Stomach (tissue), 9 donors: Measurements from ENCODE around the gene ARHGEF10L. TPM values are rescaled to one million over a fixed set of nuclear protein-coding genes. Genes with fewer than 3 reads are reported as not detected.
A peak's percentile ranks its signal among the peaks of the same experiment; 100 is the strongest.

Experiments used
- DNase-seq, 2 donors: peaks; one replicate each; pipeline versions ENCODE4 v3.0.0 to v3.0.0-alpha.2; 2013 to 2019
- H3K27ac ChIP-seq, 5 donors: fragments of 200-600 bp in 4 of 5; sonication (generic) in 4 of 5; one replicate each; pipeline ENCODE4 v1.5.1; 2013 to 2019; ENCODE audit warnings: mild to moderate bottlenecking in 1 of 5, moderate library complexity in 1 of 5
- H3K27me3 ChIP-seq, 3 donors: fragments of 200-600 bp; sonication (generic); one replicate each; pipeline ENCODE4 v1.5.1; 2017 to 2019; ENCODE audit warnings: mixed run types in 1 of 3
- H3K36me3 ChIP-seq, 4 donors: fragments of 200-600 bp; sonication (generic); 1 replicate in 3 of 4; 2 replicates in 1 of 4; pipeline ENCODE4 v1.5.1; 2016 to 2019
- H3K4me1 ChIP-seq, 4 donors: fragments of 200-600 bp; sonication (generic); one replicate each; pipeline ENCODE4 v1.5.1; 2016 to 2019
- H3K4me3 ChIP-seq, 4 donors: fragments of 200-600 bp; sonication (generic) in 3 of 4; one replicate each; pipeline ENCODE4 v1.5.1; 2016 to 2019; ENCODE audit warnings: mild to moderate bottlenecking in 1 of 4
- H3K9me3 ChIP-seq, 4 donors: fragments of 200-600 bp; sonication (generic); one replicate each; pipeline ENCODE4 v1.5.1; 2016 to 2019
- CTCF ChIP-seq, 7 experiments: fragments of 450-650 bp in 4 of 7; fragments of 200-600 bp in 3 of 7; sonication (generic) in 3 of 7; IDR thresholded peaks; one replicate each; pipeline ENCODE4 v1.5.1; 2016 to 2019; ENCODE audit warnings: antibody characterized with exemption in 7 of 7, control low read depth in 2 of 7, mild to moderate bottlenecking in 1 of 7
- EP300 ChIP-seq: sonication (generic); formaldehyde crosslinking; IDR thresholded peaks from one replicate; pipeline ENCODE4 v1.6.1; 2017; ENCODE audit warnings: antibody characterized with exemption
- POLR2A ChIP-seq, 4 donors: fragments of 450-650 bp; IDR thresholded peaks; one replicate each; pipeline ENCODE4 v1.6.1; 2016; ENCODE audit warnings: antibody characterized with exemption in 4 of 4, control low read depth in 2 of 4, mild to moderate bottlenecking in 1 of 4, moderate library complexity in 1 of 4
- POLR2AphosphoS5 ChIP-seq, 3 donors: sonication (generic); formaldehyde crosslinking; IDR thresholded peaks; one replicate each; pipeline ENCODE4 v1.6.1; 2016; ENCODE audit warnings: antibody characterized with exemption in 3 of 3
- WGBS, 5 donors: extraction: QIAGEN DNeasy Blood & Tissue Kit in 3 of 5; methylation state at CpG; one replicate each; pipeline versions ENCODE4 v1.1.5 to v1.1.7; 2013 to 2018; 5-methylcytosine and 5-hydroxymethylcytosine counted together
- intact Hi-C: fragments of 100-400 bp; cut with DNase I; formaldehyde crosslinking; loops from one replicate; pipeline ENCODE4 v1.15.1; 2023; ENCODE audit warnings: low total_unique reads
- polyA plus RNA-seq, 3 donors: library from polyadenylated mRNA; stranded (reverse); fragments of 200-250 nt; gene quantifications; one replicate each; pipeline ENCODE4 v1.2.3, GENCODE V29; 2013
- total RNA-seq, 5 donors: library from RNA; depleted of rRNA; stranded (reverse); fragments of >200 nt; gene quantifications; one replicate each; pipeline versions ENCODE4 v1.1.0 to v1.2.3, GENCODE V29; 2014 to 2016
- donor health status: healthy with polysubstance abuse.
- donor health status: Bipolar disorder and iron deficiency.
- donor health status: healthy.

The ARHGEF10L gene
- total and polyA plus RNA-seq, 8 donors: 15.4 to 329 (median 45.0) TPM

GRCh38 chr1:17561247-17561548 is 21.7 kb downstream of the ARHGEF10L start:
- no peaks in the 10 kb centered on the region for H3K36me3 ChIP-seq
- WGBS, 5 donors: 42 to 59% (median 54%) methylated on average over 7 to 8 of the region's 8 CpGs
- TF ChIP-seq POLR2A (IDR thresholded peaks at IDR 0.05) (no peak), CTCF (IDR thresholded peaks at IDR 0.05) (no peak), EP300 (no peak), POLR2AphosphoS5 (IDR thresholded peaks at IDR 0.05) (no peak)
- H3K4me1 ChIP-seq: peaks cover 70 to 80% (median 76%) of the 10 kb centered on the region in 4 donors
- H3K27me3 ChIP-seq: no peaks in the 10 kb centered on the region
- no peak overlapping the region for H3K4me3 ChIP-seq
- intact Hi-C loops: no loop called here
- peak in 1 of 2 donors; percentile 36 for DNase-seq
- peak overlapping the region; percentile 86 to 94 (median 89) for H3K27ac ChIP-seq
- no peaks in the 10 kb centered on the region for H3K9me3 ChIP-seq

- 28 to 50% (median 32%) methylated on average over 9 of the region's 9 CpGs for WGBS, 5 donors
- Histone ChIP-seq H3K27me3 (no peaks in the 10 kb centered on the region), H3K9me3 (no peaks in the 10 kb centered on the region), H3K36me3 (no peaks in the 10 kb centered on the region), H3K27ac (peak overlapping the region; percentile 86 to 94 (median 89)), H3K4me3 (peak overlapping the region in 1 of 4 donors; percentile 2), H3K4me1 (peaks cover 73 to 84% (median 78%) of the 10 kb centered on the region in 4 donors)
- TF ChIP-seq POLR2AphosphoS5 (IDR thresholded peaks at IDR 0.05): peak; percentile 9 to 53 (median 30)
- no peak for TF ChIP-seq EP300
- peak; percentile 48 to 63 for DNase-seq
- intact Hi-C loops: no loop called here
Observed at GRCh38 chr1:17561561-17561985, 22.1 kb downstream of the ARHGEF10L start.

- no peaks in the 10 kb centered on the region for H3K36me3 ChIP-seq
- TF ChIP-seq POLR2A (IDR thresholded peaks at IDR 0.05): no peak
- TF ChIP-seq CTCF (IDR thresholded peaks at IDR 0.05): no peak
- no peak for TF ChIP-seq EP300
- no peak for TF ChIP-seq POLR2AphosphoS5 (IDR thresholded peaks at IDR 0.05)
- H3K27ac ChIP-seq: peak overlapping the region; percentile 86 to 94 (median 89)
- H3K4me1 ChIP-seq: peaks cover 79 to 92% (median 85%) of the 10 kb centered on the region in 4 donors
- no peaks in the 10 kb centered on the region for H3K9me3 ChIP-seq
- 88 to 97% (median 91%) methylated on average over 5 of the region's 5 CpGs for WGBS, 5 donors
- DNase-seq: no peak
- intact Hi-C loops: no loop called here
- H3K27me3 ChIP-seq: no peaks in the 10 kb centered on the region
- H3K4me3 ChIP-seq: no peak overlapping the region
Observed at GRCh38 chr1:17562375-17562774, 22.9 kb downstream of the ARHGEF10L start.

- Histone ChIP-seq H3K4me3 (no peak overlapping the region), H3K4me1 (peaks cover 87 to 100% (median 96%) of the 10 kb centered on the region in 4 donors), H3K27ac (peak overlapping the region in 4 of 5 donors; percentile 86 to 94 (median 90)), H3K9me3 (no peaks in the 10 kb centered on the region), H3K27me3 (no peaks in the 10 kb centered on the region), H3K36me3 (no peaks in the 10 kb centered on the region)
- intact Hi-C loops: no loop called here
- TF ChIP-seq EP300 (no peak), POLR2AphosphoS5 (IDR thresholded peaks at IDR 0.05) (peak in 2 of 3 donors; percentile 5 to 36), CTCF (IDR thresholded peaks at IDR 0.05) (no peak)
- WGBS, 5 donors: 69 to 79% (median 71%) methylated on average over 4 to 8 of the region's 8 CpGs
- DNase-seq: peak in 1 of 2 donors; percentile 37
Observed at GRCh38 chr1:17563494-17564281, 24.2 kb downstream of the ARHGEF10L start.
